ENCODE data around the gene ZNF8.
"Not testable (repeated sequence)": the region's sequence is repeated elsewhere in the genome, so short reads cannot be mapped to it uniquely, and the experiment has no call there.

Gene ZNF8

GRCh38 chr19:58278541-58279041, at the start of gene ZNF8:
TSS of gene ZNF8 (plus strand) at chr19:58278955. CDS start at chr19:58279082, 127 bp downstream.
- peak; percentile 100 for DNase-seq (ENCODE audit: low spot score)

- DNase-seq (ENCODE audit: low spot score) = peak; percentile 17
These were observed 49.5 kb upstream of the ZNF8 start for GRCh38 chr19:58229255-58229639.

DNA sequence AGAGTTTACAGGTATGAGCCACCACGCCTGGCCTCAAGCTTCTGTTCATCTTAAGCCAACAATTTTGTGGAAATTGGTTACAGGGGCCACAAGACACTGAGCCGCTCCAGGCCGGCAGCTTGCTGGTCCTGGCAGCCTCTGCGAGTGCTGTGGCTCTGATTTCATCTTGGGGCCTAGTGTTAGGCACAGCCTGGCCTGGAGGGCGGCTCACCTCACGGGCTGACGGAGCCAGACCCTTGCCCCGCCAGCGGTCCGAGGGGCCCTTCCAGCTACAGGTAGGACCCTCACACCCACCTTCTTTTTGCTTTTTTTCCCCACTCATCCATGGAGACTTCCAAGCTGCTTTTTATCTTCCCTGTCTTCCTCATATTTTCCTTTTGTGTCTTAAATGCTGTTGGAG, 41.4 kb upstream of the ZNF8 start:
- no peak for DNase-seq (ENCODE audit: low spot score)

- no peak for DNase-seq (ENCODE audit: low spot score)
These were observed 35.4 kb upstream of the ZNF8 start for GRCh38 chr19:58243351-58243750.

- no peak for DNase-seq (ENCODE audit: low spot score)
These were observed 29.9 kb upstream of the ZNF8 start for GRCh38 chr19:58248886-58249285.

DNA sequence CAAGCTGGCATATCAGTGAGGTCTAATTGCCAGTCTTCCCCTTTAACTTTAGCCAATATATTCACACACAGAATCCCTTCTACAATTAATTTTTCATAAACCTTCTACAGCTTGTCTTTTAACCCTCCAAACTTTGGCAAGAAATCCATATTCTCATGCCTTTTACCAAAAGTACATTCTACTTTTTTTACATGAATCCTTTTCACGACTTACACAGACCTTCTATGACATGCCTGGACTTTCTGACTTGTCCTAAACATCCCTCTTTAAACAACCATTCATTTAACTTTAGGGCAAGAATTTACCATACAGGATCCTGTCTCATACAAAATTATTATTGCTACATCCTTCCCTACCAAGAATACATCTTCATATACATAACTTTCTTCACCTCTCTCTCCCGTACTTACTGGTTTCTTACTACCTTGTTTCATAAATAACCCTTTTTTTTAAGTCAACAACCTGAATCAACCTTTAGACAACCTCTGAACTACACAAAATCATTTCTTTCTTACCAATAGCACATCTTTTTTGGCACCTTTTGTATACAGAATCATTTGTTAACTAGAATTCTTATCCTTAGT, 26.6 kb upstream of the ZNF8 start:
- DNase-seq (ENCODE audit: low spot score) = no peak

GRCh38 chr19:58258259-58258658, 20.5 kb upstream of the ZNF8 start:
- not testable (repeated sequence) for DNase-seq (ENCODE audit: low spot score)

DNA sequence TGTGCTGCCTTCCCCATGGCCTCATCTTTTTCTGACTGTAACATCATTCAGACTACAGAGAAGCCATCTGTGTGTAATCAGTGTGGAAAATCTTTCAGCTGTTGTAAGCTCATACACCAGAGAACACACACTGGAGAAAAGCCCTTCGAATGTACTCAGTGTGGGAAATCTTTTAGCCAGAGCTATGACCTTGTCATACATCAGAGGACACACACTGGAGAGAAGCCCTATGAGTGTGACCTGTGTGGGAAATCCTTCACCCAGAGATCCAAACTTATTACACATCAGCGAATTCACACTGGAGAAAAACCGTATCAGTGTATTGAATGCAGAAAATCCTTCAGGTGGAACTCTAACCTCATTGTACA, 17.2 kb upstream of the ZNF8 start:
- DNase-seq (ENCODE audit: low spot score) = no peak

- DNase-seq (ENCODE audit: low spot score) = no peak
These were observed 16.5 kb upstream of the ZNF8 start for GRCh38 chr19:58261968-58262921.

- no peak for DNase-seq (ENCODE audit: low spot score)
These were observed 15.8 kb upstream of the ZNF8 start for GRCh38 chr19:58262922-58263296.

DNA sequence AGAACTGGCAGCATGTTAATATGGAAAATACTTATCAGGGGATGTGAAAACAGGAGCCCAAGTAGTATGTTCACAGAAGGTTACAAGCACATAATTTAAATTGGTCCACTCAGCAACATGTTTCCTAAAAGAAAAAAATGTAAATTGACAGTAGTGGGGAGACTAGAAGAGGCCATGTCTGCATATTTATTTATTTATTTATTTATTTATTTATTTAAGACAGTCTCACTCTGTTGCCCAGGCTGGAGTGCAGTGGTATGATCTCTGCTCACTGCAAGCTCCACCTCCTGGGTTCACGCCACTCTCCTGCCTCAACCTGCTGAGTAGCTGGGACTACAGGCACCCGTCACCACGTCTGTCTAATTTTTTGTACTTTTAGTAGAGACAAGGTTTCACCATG, 13.7 kb upstream of the ZNF8 start:
- no peak for DNase-seq (ENCODE audit: low spot score)

- no peak for DNase-seq (ENCODE audit: low spot score)
These were observed 10.4 kb upstream of the ZNF8 start for GRCh38 chr19:58268344-58268743.

- DNase-seq (ENCODE audit: low spot score) = no peak
These were observed 4.0 kb upstream of the ZNF8 start for GRCh38 chr19:58274771-58275201.

- DNase-seq (ENCODE audit: low spot score) = no peak
These were observed 3.2 kb upstream of the ZNF8 start for GRCh38 chr19:58275564-58275963.

DNA sequence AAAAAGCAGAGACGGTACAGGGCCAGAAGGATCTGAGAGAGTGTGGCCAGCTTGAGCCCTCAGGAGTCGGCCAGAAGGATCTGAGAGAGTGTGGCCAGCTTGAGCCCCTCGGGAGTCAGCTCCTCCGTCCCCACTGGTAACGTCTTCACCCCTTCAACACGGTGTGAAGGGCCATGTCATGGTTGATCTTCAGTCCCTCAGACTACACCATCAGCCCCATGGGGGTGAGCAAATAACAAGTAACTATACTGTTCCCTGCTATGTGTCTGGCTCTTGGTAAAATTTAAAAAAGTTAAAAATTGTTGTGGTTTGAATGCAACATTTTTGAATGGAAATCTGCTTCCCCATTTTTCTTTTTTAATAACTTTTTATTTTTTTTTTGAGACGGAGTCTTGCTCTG, 1.6 kb upstream of the ZNF8 start:
- no peak for DNase-seq (ENCODE audit: low spot score)

GRCh38 chr19:58277748-58278540, 811 bp upstream of the ZNF8 start:
- no peak for DNase-seq (ENCODE audit: low spot score)

DNA sequence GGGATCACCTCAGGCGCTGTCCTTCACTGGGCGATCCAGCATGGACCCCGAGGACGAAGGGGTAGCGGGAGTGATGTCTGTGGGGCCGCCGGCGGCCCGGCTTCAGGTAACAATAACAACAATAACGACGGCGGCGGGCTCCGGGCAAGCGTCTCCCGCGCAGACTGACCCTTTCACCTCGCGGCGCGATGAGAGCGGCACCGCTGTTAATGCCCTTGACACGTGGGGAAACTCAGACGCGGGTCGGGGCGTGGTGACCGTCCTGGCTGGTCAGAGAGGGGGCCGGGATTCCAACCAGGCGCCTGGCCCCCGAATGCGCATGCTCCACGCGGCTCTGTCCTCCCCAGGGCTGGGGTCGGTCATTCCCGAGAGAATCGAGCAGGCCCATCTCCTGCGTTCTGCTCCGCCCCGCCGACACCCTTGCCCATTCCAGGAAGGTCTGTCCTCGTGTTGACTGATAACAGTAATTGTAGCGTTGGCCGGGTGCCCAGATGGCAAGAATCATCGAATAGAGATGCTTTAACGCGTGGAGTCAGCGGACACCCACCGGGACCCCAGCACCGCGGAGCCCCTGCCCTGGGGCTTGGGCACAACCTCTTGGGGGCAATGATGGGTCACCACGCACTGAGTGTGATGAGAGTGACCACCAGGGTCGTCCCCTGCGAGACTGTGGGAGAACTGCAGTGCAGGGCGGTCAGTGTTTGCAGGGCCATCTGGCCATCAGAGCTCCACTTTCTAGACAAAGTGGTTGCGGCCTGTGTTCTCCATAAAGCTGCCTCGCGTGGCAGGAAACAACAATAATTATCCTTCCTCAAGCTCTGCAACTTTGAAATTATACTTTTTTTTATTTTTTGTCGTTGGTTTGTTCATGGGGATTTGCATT, 528 bp downstream of the ZNF8 start:
- peak; percentile 47 for DNase-seq (ENCODE audit: low spot score)

DNA sequence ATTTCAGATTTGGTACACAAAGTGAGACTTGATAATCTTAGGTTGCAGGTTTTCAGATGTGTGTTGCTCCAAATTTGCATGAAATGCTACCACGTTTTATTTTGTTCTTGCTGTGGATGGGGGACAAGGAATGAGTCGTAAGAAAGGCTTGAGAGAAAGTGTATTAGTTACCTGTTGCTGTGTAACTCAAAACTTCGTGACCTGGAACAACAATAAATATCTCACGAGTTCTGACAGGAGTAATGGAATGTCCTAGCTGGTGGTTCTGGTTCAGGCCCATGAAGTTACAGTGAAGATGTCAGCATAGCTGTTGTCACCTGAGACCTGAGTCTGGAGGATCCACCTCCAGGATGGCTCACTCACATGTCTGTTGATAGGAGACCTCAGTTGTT, 1.2 kb downstream of the ZNF8 start:
- no peak for DNase-seq (ENCODE audit: low spot score)

DNA sequence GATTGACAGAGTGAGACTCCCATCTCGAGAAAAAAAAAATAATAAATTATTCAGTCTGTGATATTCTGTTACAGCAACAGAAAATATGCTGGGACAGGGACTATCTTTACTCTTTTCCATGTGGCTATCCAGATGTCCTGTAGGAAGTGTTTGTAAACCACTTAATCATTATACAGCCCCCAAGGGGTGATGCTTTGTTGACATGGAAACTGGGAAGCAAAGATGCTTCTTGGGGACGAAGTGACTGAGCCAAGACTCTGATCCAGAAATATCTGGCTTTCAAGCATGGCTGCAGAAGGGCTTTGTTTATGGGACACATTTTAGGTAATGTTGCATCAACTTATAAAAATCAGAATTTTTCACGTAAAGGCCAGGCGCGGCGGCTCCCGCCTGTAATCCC, 5.4 kb downstream of the ZNF8 start:
- DNase-seq (ENCODE audit: low spot score) = no peak

DNA sequence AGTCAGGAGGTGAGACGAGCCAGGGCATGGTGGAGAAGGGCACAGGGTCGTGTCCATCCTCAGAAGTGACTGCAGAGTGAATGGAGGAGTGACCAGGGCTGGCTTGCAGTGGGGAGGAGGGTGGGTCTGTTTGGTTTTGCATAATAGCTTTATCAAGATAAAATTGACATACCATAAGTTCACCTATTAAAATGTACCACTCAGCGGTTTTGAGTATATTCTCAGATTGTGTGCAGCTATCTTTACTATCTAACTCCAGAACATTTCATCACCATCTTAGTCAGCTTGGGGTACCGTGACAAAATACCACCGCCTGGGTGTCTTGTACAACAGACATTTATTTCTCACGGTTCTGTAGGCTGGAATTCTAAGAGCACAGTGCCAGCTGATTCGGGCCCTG, 13.2 kb downstream of the ZNF8 start:
- no peak for DNase-seq (ENCODE audit: low spot score)

GRCh38 chr19:58294743-58295374, 16.1 kb downstream of the ZNF8 start:
- no peak for DNase-seq (ENCODE audit: low spot score)

Measured in germinal center (tissue), 1 donor.